AG10803 (cell line): Measurements from ENCODE around the gene KRT79.

Experiments
- DNase-seq: peaks from one replicate; pipeline ENCODE4 v3.0.0; 2010; ENCODE audit warnings: low read depth
- H3K4me3 ChIP-seq: 2 replicates; pipeline ENCODE4 v1.5.1; 2011; ENCODE audit warnings: mild to moderate bottlenecking, low read length, control low read depth
- TF ChIP-seq, protein P1 (sequence below): conservative IDR thresholded peaks from 2 replicates; pipeline ENCODE4 v1.5.1; 2011; ENCODE audit warnings: mild to moderate bottlenecking, low read length, control low read depth, inconsistent platforms

Gene KRT79

DNA sequence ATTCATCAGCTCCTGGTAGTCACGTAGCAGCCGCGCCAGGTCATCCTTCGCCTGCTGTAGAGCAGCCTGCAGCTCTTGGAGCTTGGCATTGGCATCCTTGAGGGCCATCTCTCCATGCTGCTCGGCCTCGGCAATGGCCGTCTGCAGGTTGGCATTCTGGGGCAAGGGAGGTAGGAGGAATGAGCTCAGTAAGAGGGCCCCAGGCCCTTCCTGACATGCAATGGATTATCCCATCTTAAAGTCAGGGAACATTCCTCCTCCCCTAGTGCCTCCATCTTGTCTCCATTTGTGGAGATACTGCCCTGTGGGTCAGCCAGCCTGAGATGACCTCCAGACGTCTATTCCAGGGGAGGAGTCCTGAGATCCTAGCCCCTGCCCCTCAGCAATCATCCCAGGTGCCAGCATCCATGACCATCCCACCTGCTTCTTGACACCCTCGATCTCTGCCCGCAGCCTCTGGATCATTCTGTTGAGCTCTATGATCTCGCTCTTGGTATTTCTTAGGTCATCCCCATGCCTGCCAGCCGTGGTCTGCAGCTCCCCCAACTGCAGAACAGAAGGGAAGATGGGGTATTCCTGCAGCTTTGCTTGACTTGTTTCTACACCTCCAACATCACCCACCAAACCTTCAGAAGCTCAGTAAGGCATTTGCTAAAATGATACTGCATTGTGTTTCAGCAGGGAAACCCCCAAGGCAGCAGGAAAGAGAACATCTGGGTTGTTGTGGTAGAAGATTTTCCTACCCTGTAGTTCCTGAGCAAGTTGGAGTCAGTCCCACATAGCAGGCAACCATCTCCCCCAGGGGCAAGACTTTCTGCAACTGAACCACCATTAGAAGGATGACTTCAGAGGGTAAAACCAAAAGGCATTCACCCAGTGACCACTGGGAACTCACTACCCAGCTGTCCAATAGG, 42.6 kb downstream of the KRT79 start:
- peak; percentile 32 for DNase-seq
- no peak overlapping the region for H3K4me3 ChIP-seq
- TF ChIP-seq, protein P1, sequence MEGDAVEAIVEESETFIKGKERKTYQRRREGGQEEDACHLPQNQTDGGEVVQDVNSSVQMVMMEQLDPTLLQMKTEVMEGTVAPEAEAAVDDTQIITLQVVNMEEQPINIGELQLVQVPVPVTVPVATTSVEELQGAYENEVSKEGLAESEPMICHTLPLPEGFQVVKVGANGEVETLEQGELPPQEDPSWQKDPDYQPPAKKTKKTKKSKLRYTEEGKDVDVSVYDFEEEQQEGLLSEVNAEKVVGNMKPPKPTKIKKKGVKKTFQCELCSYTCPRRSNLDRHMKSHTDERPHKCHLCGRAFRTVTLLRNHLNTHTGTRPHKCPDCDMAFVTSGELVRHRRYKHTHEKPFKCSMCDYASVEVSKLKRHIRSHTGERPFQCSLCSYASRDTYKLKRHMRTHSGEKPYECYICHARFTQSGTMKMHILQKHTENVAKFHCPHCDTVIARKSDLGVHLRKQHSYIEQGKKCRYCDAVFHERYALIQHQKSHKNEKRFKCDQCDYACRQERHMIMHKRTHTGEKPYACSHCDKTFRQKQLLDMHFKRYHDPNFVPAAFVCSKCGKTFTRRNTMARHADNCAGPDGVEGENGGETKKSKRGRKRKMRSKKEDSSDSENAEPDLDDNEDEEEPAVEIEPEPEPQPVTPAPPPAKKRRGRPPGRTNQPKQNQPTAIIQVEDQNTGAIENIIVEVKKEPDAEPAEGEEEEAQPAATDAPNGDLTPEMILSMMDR: no peak

DNA sequence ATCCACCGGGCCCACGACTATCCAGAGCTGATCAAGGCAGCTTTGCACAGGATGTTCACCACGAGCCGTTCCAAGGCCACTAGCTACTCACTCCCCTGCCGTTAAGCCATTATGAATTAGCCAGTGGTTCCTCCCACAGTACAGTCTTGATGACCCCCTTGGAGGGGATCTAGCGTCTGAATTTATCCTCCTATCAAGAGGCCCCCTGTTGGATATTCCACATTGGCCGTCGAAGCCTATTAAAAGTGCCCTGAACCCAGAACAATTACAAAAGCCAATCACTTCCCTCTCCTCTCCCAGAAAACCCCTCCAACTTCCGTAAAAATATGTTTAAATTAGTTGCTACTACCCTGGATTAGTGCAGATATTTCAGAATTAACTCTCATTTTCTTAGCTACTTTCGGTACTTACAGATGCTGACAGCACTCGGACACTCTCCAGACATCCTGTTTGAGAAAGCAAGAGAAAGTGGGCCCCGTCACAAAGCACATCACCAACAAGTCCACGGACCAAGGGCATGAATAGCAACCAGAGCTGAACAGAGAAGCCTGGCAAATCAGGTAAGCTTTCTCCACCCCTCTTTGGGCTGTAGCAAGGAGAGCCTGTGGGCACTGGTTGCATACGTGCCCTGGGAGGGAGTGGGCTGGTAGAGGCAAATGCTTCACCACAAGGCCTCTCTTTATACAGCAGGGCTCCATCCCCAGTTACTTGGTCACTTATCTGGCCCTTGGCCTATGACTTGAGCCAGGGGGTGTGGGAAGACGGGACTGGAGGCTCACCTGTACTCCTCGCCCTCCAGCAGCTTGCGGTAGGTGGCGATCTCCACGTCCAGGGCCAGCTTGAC, 43.5 kb downstream of the KRT79 start:
- TF ChIP-seq, protein P1: no peak
- no peak overlapping the region for H3K4me3 ChIP-seq
- DNase-seq: no peak

DNA sequence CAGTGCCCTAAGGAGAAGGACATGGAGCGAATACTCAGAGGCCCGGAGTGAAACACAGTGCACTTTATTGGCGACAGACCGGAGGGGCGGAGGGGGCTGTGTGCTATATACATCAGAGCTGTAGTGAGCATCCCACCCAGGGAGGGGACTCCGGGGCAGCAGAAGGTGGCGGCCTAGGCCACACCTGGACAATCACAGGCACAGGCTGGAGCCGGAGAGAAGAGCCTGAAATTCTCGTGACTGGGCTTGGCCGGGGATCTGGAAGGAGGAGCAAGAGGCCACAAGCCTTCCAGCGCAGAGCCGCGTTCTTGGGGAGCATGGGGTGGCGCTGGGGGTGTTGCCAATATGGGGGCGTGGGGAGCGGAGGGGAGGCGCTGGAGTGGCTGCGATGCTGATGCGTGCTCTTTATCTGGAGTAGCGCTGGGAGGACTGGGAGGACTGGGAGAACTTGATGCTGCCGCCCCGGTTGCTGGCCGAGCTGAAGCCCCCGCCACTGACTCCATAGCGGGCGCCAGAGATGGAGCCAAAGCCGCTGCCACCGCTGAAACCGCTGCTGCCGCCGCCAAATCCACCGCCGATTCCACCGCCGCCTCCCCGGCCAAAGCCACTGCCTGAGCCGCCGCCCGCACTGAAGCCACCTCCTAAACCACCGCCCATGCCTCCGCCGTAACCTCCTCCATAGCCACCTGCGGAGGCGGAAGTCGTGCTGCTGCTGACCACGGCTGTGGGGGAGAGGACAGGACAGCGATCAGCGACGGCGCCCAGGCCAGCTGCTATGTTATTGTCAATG, 44.3 kb downstream of the KRT79 start:
- H3K4me3 ChIP-seq: no peak overlapping the region
- no peak for DNase-seq
- TF ChIP-seq, protein P1: no peak

DNA sequence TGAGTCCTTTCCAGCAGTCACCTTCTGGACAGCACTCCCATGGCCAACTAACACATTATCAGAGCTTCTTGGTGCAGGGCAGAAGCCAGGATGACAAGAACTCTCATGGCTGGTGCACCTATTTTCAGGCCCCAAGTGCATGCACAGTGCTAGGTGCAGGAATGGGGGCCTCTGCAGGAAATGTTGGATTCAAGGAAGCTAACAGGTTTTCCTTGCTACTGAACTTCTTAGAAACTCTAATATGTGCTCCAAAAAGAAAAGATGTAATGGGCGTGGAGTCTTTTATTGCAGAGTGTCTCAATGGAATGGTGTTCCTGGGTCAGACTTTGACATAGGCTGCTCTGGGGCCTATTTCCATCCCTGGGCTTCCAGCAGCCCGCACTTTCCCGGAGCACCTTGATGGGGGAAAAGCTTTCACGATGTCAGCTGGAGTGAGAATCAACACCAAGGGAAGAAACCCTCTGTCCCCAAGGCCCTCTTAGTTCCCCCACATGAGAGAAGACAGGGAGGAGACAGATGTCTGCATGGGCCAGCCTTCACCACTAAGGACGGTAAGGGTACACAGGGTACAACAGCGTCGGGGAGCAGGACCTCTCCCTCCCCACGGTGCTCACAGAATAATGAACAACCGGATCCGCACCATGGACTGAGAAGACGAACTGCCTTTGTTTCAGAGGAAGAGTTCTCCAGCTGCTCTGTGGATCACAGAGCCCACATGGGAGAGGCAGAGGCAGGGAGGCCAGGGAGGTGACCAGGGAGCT, 45.1 kb downstream of the KRT79 start:
- TF ChIP-seq, protein P1: no peak
- H3K4me3 ChIP-seq: no peak overlapping the region

DNA sequence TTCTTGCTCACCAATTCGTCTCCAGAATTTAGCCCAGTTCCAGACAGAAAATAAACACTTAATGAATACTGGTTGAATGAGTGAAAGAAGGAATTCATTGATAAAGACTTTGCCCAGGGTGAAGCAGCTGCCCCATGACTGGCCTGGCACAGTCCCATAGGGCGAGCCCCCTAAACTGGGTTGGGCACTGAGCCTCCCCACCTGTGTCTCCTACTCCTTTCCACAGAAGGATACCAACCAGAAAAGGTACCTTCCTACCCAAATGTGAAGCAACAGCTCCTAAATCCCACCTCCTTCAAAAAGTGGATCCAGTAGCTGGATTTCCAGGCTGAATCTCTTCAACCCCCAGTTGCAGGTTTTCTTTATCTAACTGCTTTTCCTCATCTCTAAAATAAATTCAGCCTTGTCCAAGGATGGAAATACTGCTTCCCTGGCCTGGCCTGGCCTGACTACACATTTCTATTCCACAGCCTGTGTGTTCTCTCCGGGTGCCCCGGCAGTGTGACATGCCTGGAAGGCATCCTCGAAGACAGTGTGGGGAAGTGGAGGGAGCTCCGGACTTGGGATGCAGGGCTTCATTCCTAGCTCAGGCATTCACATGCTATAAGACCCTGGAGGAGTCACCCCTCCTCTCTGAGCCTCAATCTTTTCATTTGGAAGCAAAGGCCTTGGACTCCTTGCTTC, 45.8 kb downstream of the KRT79 start:
- TF ChIP-seq, protein P1: no peak
- no peak for DNase-seq
- no peak overlapping the region for H3K4me3 ChIP-seq

More for the DNA sequence above, 45.1 kb downstream of the KRT79 start:
- DNase-seq: no peak
